GM12878 (cell line): ENCODE measurements around the gene SASH1. TPM values are rescaled to one million over a fixed set of nuclear protein-coding genes. Genes with fewer than 3 reads are reported as not detected.

ENCODE experiments used
- ATAC-seq: fragments of 200-7000 bp; cut with Tn5 transposase; 3 replicates; pipeline ENCODE4 v1.9.1; 2020; ENCODE audit warnings: mild to moderate bottlenecking, moderate library complexity
- BruUV-seq: library from RNA; stranded (reverse); fragments of 400-500 nt; replicated peaks from 2 replicates; lab custom pipeline; 2021; lab: Mats Ljungman, UMichigan
- CTCF ChIA-PET: fragments of 300-600 bp; sonication (Branson Sonifier 250); formaldehyde crosslinking; extraction: SDS; loops from one replicate; lab custom pipeline; 2021; ENCODE audit warnings: inconsistent platforms; lab: Yijun Ruan, JAX
- POLR2A ChIA-PET: fragments of 350-600 bp; formaldehyde crosslinking; extraction: SDS; loops from one replicate; lab custom pipeline; 2021; ENCODE audit warnings: inconsistent platforms; lab: Charles Lee
- RAD21 ChIA-PET: fragments of 300-600 bp; sonication (Branson Sonifier 250); formaldehyde crosslinking; loops from one replicate; lab custom pipeline; 2023; ENCODE audit warnings: antibody characterized with exemption; ENCODE audit not compliant: unreplicated experiment; lab: Charles Lee
- SMC1A ChIA-PET: fragments of 300-600 bp; sonication (Branson Sonifier 250); formaldehyde crosslinking; loops from one replicate; lab custom pipeline; 2023; ENCODE audit not compliant: unreplicated experiment, uncharacterized antibody; lab: Charles Lee
- DNase-seq: peaks from one replicate; pipeline ENCODE4 v3.0.0-alpha.2; 2011; ENCODE audit warnings: low read depth, low spot score
- FAIRE-seq: peaks from 3 replicates; lab custom pipeline; 2011; peaks lifted over from hg19 to GRCh38; lab: Jason Lieb, UNC
- H2AFZ ChIP-seq: 2 replicates; pipeline ENCODE4 v1.6.0; 2011; ENCODE audit warnings: low read depth, low read length, control low read depth; ENCODE audit not compliant: control insufficient read depth
- H3K27ac ChIP-seq: 2 replicates; pipeline ENCODE4 v1.5.1; 2011; ENCODE audit warnings: control low read depth; ENCODE audit not compliant: control insufficient read depth, insufficient read depth
- H3K27me3 ChIP-seq, 2 experiments: replicated peaks in 1 of 2; 2 replicates each; pipeline versions ENCODE4 v1.6.0 to v1.6.1; 2011; ENCODE audit warnings: low read length in 1 of 2; ENCODE audit not compliant: control insufficient read depth in 2 of 2, insufficient read depth in 2 of 2
- H3K36me3 ChIP-seq, 2 experiments: 2 replicates each; pipeline ENCODE4 v1.5.1; 2011; ENCODE audit warnings: low read length in 1 of 2; ENCODE audit not compliant: control insufficient read depth in 2 of 2, insufficient read depth in 2 of 2
- H3K4me1 ChIP-seq: 2 replicates; pipeline ENCODE4 v1.6.1; 2011; ENCODE audit warnings: mild to moderate bottlenecking, low read length, moderate library complexity, mixed read lengths; ENCODE audit not compliant: control insufficient read depth, insufficient read depth
- H3K4me2 ChIP-seq: 2 replicates; pipeline ENCODE4 v1.6.0; 2011; ENCODE audit warnings: control low read depth; ENCODE audit not compliant: control insufficient read depth, insufficient read depth
- H3K4me3 ChIP-seq: fragments of 200-600 bp; sonication (generic); 2 replicates; pipeline ENCODE4 v1.5.1; 2016
- H3K79me2 ChIP-seq: 2 replicates; pipeline ENCODE4 v1.6.0; 2011; ENCODE audit warnings: low read length; ENCODE audit not compliant: control insufficient read depth, insufficient read depth
- H3K9ac ChIP-seq: 2 replicates; pipeline ENCODE4 v1.8.0; 2011; ENCODE audit warnings: low read length, control low read depth, mixed read lengths; ENCODE audit not compliant: control insufficient read depth, insufficient read depth
- H3K9me3 ChIP-seq: replicated peaks from 3 replicates; pipeline ENCODE4 v1.5.1; 2011; ENCODE audit warnings: mild to moderate bottlenecking, low read length; ENCODE audit not compliant: control insufficient read depth, insufficient read depth
- H4K20me1 ChIP-seq: 2 replicates; pipeline ENCODE4 v1.6.0; 2011; ENCODE audit not compliant: control insufficient read depth, insufficient read depth
- CBFB ChIP-seq: IDR thresholded peaks from 2 replicates; pipeline ENCODE4 v1.6.1; 2016; ENCODE audit warnings: antibody characterized with exemption, low read depth
- KDM1A ChIP-seq: fragments of 200-600 bp; sonication (generic); IDR thresholded peaks from 2 replicates; pipeline ENCODE4 v1.6.1; 2016; ENCODE audit warnings: borderline replicate concordance
- KLF5 ChIP-seq: fragments of 450-650 bp; IDR thresholded peaks from 2 replicates; pipeline ENCODE4 v1.6.1; 2014; ENCODE audit warnings: mild to moderate bottlenecking; ENCODE audit not compliant: partially characterized antibody
- MTA3 ChIP-seq: IDR thresholded peaks from 2 replicates; pipeline ENCODE4 v1.6.1; 2012; ENCODE audit warnings: low read length, inconsistent platforms, borderline replicate concordance
- NKRF ChIP-seq: fragments of 450-650 bp; conservative IDR thresholded peaks from 2 replicates; pipeline ENCODE4 v1.6.1; 2017; ENCODE audit warnings: mild to moderate bottlenecking, moderate library complexity
- POU2F2 ChIP-seq: IDR thresholded peaks from 3 replicates; pipeline ENCODE4 v1.6.1; 2011; ENCODE audit warnings: low read depth, mild to moderate bottlenecking, low read length, borderline replicate concordance
- RUNX3 ChIP-seq: IDR thresholded peaks from 2 replicates; pipeline ENCODE4 v1.6.1; 2012; ENCODE audit warnings: low read length, inconsistent platforms
- SMARCA5 ChIP-seq: fragments of 450-650 bp; IDR thresholded peaks from 2 replicates; pipeline ENCODE4 v1.6.1; 2017; ENCODE audit warnings: mild to moderate bottlenecking
- SPI1 ChIP-seq: IDR thresholded peaks from 2 replicates; pipeline ENCODE4 v1.6.1; 2011; ENCODE audit warnings: low read depth, mild to moderate bottlenecking, low read length, moderate library complexity, borderline replicate concordance; ENCODE audit not compliant: insufficient read depth
- TCF7 ChIP-seq: IDR thresholded peaks from 2 replicates; pipeline ENCODE4 v1.6.1; 2014; ENCODE audit warnings: antibody characterized with exemption, borderline replicate concordance
- WGBS: methylation state at CpG from one replicate; pipeline ENCODE4 v1.1.6; 2016; ENCODE audit warnings: low lambda C conversion rate; ENCODE audit not compliant: insufficient replicate concordance, insufficient coverage; ENCODE audit errors: missing lambda C conversion rate; 5-methylcytosine and 5-hydroxymethylcytosine counted together
- in situ Hi-C: fragments of 300-500 bp; cut with MboI; formaldehyde crosslinking; loops from 9 replicates; pipeline ENCODE4 v1.14.3; 2018; ENCODE audit warnings: mixed read lengths
- intact Hi-C: fragments of 100-400 bp; cut with micrococcal nuclease; formaldehyde crosslinking; loops from one replicate; pipeline ENCODE4 v1.14.2; 2022; ENCODE audit not compliant: unreplicated experiment
- polyA plus RNA-seq, 11 experiments: library from polyadenylated mRNA; depleted of rRNA in 4 of 11; unstranded in 6 of 11; stranded (reverse) in 5 of 11; fragments of >200 nt; fragmentation: Nextera tagmentation in 4 of 11; fragmentation: Illumina TruSeq in 1 of 11; extraction: Ambion mirVana in 4 of 11; extraction: Trizol in 1 of 11; gene quantifications; 1 replicate in 1 of 11; 2 replicates in 10 of 11; pipeline versions ENCODE4 v1.2.1 to v1.2.3, GENCODE V29; 2011 to 2016; ENCODE audit warnings: inconsistent platforms in 2 of 11, missing spikeins in 2 of 11, low read depth in 1 of 11
- total RNA-seq, 4 experiments: library from RNA; depleted of rRNA in 3 of 4; stranded (reverse); fragments of >200 nt in 3 of 4; fragmentation: Illumina TruSeq in 1 of 4; extraction: Trizol in 1 of 4; gene quantifications; 2 replicates each; pipeline versions ENCODE4 v1.2.1 to v1.2.3, GENCODE V29; 2013 to 2021
- TF ChIP-seq, protein P1 (sequence below): fragments of 450-650 bp; formaldehyde crosslinking; IDR thresholded peaks from 2 replicates; pipeline ENCODE4 v1.5.0; 2022; ENCODE audit warnings: mild to moderate bottlenecking, missing genetic modification characterization
- TF ChIP-seq, protein P2 (sequence below): IDR thresholded peaks from 2 replicates; pipeline ENCODE4 v1.6.1; 2011; ENCODE audit warnings: borderline replicate concordance, low read depth, mild to moderate bottlenecking, moderate library complexity, low read length; ENCODE audit not compliant: insufficient read depth, poor library complexity, severe bottlenecking
- TF ChIP-seq, protein P3 (sequence below), 3 experiments: IDR thresholded peaks in 2 of 3; conservative IDR thresholded peaks in 1 of 3; 2 replicates each; pipeline ENCODE4 v1.5.1; 2011; ENCODE audit warnings: low read depth in 3 of 3, low read length in 3 of 3, mild to moderate bottlenecking in 3 of 3, control low read depth in 2 of 3, moderate library complexity in 2 of 3, inconsistent platforms in 1 of 3, mixed read lengths in 1 of 3; ENCODE audit not compliant: control insufficient read depth in 2 of 3, insufficient read depth in 1 of 3; ENCODE audit errors: extremely low read depth in 1 of 3
- TF ChIP-seq, protein P4 (sequence below): IDR thresholded peaks from 2 replicates; pipeline ENCODE4 v1.6.1; 2011; ENCODE audit warnings: low read depth, mild to moderate bottlenecking, low read length, moderate library complexity, borderline replicate concordance; ENCODE audit errors: extremely low read depth

Gene SASH1
- total and polyA plus RNA-seq, 10 of the 15 experiments (the other 5 are each of a cell fraction or from before 2014, with no cell fraction given) = 0.01 to 0.73 (median 0.14) TPM; not detected in 4

DNA sequence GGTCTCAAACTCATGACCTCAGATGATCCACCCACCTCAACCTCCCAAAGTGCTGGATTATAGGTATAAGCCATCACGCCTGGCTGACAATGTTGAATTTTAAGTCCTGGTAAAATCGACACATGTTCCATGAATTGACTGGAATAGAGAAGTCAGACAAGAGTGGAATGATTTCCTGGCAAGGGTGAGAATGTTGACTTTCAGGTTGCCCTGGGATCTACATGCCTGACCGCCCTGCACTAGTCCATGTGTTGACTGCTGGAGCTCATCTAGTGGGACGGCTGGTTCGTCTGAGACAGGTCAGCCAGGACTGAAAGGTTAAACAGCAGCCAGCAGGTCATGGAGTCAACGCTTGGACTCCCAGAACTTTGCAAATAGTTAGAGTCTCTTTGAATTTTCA lies 88.8 kb downstream of the SASH1 start (continued):
- TF ChIP-seq SPI1 (no peak), KDM1A (no peak), RUNX3 (no peak)
- TF ChIP-seq, protein P1, sequence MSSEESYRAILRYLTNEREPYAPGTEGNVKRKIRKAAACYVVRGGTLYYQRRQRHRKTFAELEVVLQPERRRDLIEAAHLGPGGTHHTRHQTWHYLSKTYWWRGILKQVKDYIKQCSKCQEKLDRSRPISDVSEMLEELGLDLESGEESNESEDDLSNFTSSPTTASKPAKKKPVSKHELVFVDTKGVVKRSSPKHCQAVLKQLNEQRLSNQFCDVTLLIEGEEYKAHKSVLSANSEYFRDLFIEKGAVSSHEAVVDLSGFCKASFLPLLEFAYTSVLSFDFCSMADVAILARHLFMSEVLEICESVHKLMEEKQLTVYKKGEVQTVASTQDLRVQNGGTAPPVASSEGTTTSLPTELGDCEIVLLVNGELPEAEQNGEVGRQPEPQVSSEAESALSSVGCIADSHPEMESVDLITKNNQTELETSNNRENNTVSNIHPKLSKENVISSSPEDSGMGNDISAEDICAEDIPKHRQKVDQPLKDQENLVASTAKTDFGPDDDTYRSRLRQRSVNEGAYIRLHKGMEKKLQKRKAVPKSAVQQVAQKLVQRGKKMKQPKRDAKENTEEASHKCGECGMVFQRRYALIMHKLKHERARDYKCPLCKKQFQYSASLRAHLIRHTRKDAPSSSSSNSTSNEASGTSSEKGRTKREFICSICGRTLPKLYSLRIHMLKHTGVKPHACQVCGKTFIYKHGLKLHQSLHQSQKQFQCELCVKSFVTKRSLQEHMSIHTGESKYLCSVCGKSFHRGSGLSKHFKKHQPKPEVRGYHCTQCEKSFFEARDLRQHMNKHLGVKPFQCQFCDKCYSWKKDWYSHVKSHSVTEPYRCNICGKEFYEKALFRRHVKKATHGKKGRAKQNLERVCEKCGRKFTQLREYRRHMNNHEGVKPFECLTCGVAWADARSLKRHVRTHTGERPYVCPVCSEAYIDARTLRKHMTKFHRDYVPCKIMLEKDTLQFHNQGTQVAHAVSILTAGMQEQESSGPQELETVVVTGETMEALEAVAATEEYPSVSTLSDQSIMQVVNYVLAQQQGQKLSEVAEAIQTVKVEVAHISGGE (CRISPR knock-in tag) = no peak

GRCh38 chr6:148431840-148432239 lies 89.2 kb downstream of the SASH1 start:
- H3K27me3 ChIP-seq = no peaks in the 10 kb centered on the region; a peak in 1 of 4 replicates
- ATAC-seq (no peak), FAIRE-seq (no peak), DNase-seq (no peak)
- H3K9ac ChIP-seq = no peak overlapping the region
- WGBS = 48% methylated on average over 7 of the region's 7 CpGs
- SMC1A ChIA-PET = no interaction called here
- H3K4me1 ChIP-seq = no peaks in the 10 kb centered on the region
- no peaks in the 10 kb centered on the region for H3K9me3 ChIP-seq
- H4K20me1 ChIP-seq = no peaks in the 10 kb centered on the region
- no peak overlapping the region for H3K4me2 ChIP-seq
- no peak overlapping the region for H3K27ac ChIP-seq
- no peaks in the 10 kb centered on the region for H3K36me3 ChIP-seq
- CTCF ChIA-PET = no interaction called here
- BruUV-seq = no TSS peak
- intact Hi-C loops (no loop called here), in situ Hi-C loops (no loop called here)
- POLR2A ChIA-PET = no interaction called here
- RAD21 ChIA-PET = no interaction called here
- no peaks in the 10 kb centered on the region for H3K79me2 ChIP-seq
- H2AFZ ChIP-seq = no peak overlapping the region
- H3K4me3 ChIP-seq = no peak overlapping the region
- TF ChIP-seq MTA3 (no peak), CBFB (no peak), TCF7 (no peak), NKRF (no peak), KLF5 (no peak), SMARCA5 (no peak), POU2F2 (no peak)
- TF ChIP-seq, protein P2, sequence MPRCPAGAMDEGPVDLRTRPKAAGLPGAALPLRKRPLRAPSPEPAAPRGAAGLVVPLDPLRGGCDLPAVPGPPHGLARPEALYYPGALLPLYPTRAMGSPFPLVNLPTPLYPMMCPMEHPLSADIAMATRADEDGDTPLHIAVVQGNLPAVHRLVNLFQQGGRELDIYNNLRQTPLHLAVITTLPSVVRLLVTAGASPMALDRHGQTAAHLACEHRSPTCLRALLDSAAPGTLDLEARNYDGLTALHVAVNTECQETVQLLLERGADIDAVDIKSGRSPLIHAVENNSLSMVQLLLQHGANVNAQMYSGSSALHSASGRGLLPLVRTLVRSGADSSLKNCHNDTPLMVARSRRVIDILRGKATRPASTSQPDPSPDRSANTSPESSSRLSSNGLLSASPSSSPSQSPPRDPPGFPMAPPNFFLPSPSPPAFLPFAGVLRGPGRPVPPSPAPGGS = no peak
- TF ChIP-seq, protein P3, sequence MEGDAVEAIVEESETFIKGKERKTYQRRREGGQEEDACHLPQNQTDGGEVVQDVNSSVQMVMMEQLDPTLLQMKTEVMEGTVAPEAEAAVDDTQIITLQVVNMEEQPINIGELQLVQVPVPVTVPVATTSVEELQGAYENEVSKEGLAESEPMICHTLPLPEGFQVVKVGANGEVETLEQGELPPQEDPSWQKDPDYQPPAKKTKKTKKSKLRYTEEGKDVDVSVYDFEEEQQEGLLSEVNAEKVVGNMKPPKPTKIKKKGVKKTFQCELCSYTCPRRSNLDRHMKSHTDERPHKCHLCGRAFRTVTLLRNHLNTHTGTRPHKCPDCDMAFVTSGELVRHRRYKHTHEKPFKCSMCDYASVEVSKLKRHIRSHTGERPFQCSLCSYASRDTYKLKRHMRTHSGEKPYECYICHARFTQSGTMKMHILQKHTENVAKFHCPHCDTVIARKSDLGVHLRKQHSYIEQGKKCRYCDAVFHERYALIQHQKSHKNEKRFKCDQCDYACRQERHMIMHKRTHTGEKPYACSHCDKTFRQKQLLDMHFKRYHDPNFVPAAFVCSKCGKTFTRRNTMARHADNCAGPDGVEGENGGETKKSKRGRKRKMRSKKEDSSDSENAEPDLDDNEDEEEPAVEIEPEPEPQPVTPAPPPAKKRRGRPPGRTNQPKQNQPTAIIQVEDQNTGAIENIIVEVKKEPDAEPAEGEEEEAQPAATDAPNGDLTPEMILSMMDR (IDR thresholded peaks at IDR 0.05 in 2 of 3, conservative IDR thresholded peaks at IDR 0.05 in 1 of 3; ENCODE audit: control insufficient read depth in 2 of 3, extremely low read depth in 1 of 3, insufficient read depth in 1 of 3, low read depth in 3 of 3, low read length in 3 of 3) = no peak
- TF ChIP-seq, protein P4, sequence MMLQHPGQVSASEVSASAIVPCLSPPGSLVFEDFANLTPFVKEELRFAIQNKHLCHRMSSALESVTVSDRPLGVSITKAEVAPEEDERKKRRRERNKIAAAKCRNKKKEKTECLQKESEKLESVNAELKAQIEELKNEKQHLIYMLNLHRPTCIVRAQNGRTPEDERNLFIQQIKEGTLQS = no peak
